SJSA1 (cell line): ENCODE measurements around the gene ARPC1A. TPM values are rescaled to one million over a fixed set of nuclear protein-coding genes. Genes with fewer than 3 reads are reported as not detected.
A peak's percentile ranks its signal among the peaks of the same experiment; 100 is the strongest.
"Not testable (repeated sequence)": the region's sequence is repeated elsewhere in the genome, so short reads cannot be mapped to it uniquely, and the experiment has no call there.

Experiments
- DNase-seq, 2 experiments: peaks; one replicate each; pipeline ENCODE4 v3.0.0-alpha.2; 2015 to 2020; ENCODE audit warnings: low spot score in 2 of 2, low read depth in 1 of 2
- H3K27ac ChIP-seq: fragments of 250-450 bp; sonication (Bioruptor Pico); 2 replicates; pipeline ENCODE4 v1.5.1; 2020; ENCODE audit warnings: mild to moderate bottlenecking, moderate library complexity
- H3K27me3 ChIP-seq: fragments of 250-450 bp; sonication (Bioruptor Pico); replicated peaks from 2 replicates; pipeline ENCODE4 v1.5.1; 2020; ENCODE audit warnings: mild to moderate bottlenecking, moderate library complexity
- H3K36me3 ChIP-seq: fragments of 250-450 bp; sonication (Bioruptor Pico); 2 replicates; pipeline ENCODE4 v1.5.1; 2020; ENCODE audit warnings: mild to moderate bottlenecking
- H3K4me1 ChIP-seq: fragments of 250-450 bp; sonication (Bioruptor Pico); replicated peaks from 2 replicates; pipeline ENCODE4 v1.6.1; 2021; ENCODE audit warnings: mild to moderate bottlenecking
- H3K4me3 ChIP-seq: fragments of 250-450 bp; sonication (Bioruptor Pico); 2 replicates; pipeline ENCODE4 v1.5.1; 2020; ENCODE audit warnings: mild to moderate bottlenecking
- H3K9me3 ChIP-seq: fragments of 250-450 bp; sonication (Bioruptor Pico); replicated peaks from 2 replicates; pipeline ENCODE4 v1.5.1; 2020; ENCODE audit warnings: mild to moderate bottlenecking
- total RNA-seq: library from RNA; depleted of rRNA; stranded (reverse); fragments of >200 nt; shearing (Covaris generic); gene quantifications from 2 replicates; pipeline ENCODE4 v1.2.3, GENCODE V29; 2014

The ARPC1A gene
- total RNA-seq, 1 experiment from 2014 or later, result 186 TPM

GRCh38 chr7:99331002-99331401, 5.3 kb downstream of the ARPC1A start:
- Histone ChIP-seq H3K36me3 (peaks cover 53% of the 10 kb centered on the region), H3K9me3 (no peaks in the 10 kb centered on the region), H3K27ac (peak overlapping the region; percentile 11; the same call in 1 of the 2 replicates), H3K27me3 (no peaks in the 10 kb centered on the region), H3K4me3 (no peak overlapping the region), H3K4me1 (peaks cover 17% of the 10 kb centered on the region)
- DNase-seq, result no peak

- Histone ChIP-seq H3K9me3 (no peaks in the 10 kb centered on the region), H3K36me3 (peaks cover 90% of the 10 kb centered on the region), H3K4me3 (no peak overlapping the region), H3K27ac (no peak overlapping the region), H3K27me3 (no peaks in the 10 kb centered on the region), H3K4me1 (peaks cover 8% of the 10 kb centered on the region; the same call in 1 of the 2 replicates)
- no peak for DNase-seq
These were observed 13.9 kb downstream of the ARPC1A start for GRCh38 chr7:99339595-99339994.

- Histone ChIP-seq H3K36me3 (peaks cover 84% of the 10 kb centered on the region), H3K27ac (no peak overlapping the region), H3K4me1 (peaks cover 8% of the 10 kb centered on the region; the same call in 1 of the 2 replicates), H3K4me3 (no peak overlapping the region), H3K9me3 (no peaks in the 10 kb centered on the region), H3K27me3 (no peaks in the 10 kb centered on the region)
- DNase-seq, result no peak
These were observed 15.0 kb downstream of the ARPC1A start for GRCh38 chr7:99340659-99341058.

GRCh38 chr7:99344061-99344647, 18.5 kb downstream of the ARPC1A start:
- Histone ChIP-seq H3K36me3 (peaks cover 91% of the 10 kb centered on the region), H3K27ac (no peak overlapping the region), H3K4me1 (peaks cover 8% of the 10 kb centered on the region; the same call in 1 of the 2 replicates), H3K27me3 (no peaks in the 10 kb centered on the region; the same call in 1 of the 2 replicates), H3K9me3 (no peaks in the 10 kb centered on the region), H3K4me3 (no peak overlapping the region)
- no peak for DNase-seq

GRCh38 chr7:99350641-99351040, 24.9 kb downstream of the ARPC1A start:
- not testable (repeated sequence) for H3K4me3 ChIP-seq, DNase-seq, H3K9me3 ChIP-seq, H3K27me3 ChIP-seq, H3K4me1 ChIP-seq, H3K27ac ChIP-seq
- peaks cover 95% of the 10 kb centered on the region for H3K36me3 ChIP-seq

GRCh38 chr7:99352247-99352646, 26.5 kb downstream of the ARPC1A start:
- DNase-seq, result no peak
- Histone ChIP-seq H3K36me3 (peaks cover 95% of the 10 kb centered on the region), H3K27me3 (no peaks in the 10 kb centered on the region; the same call in 1 of the 2 replicates), H3K27ac (no peak overlapping the region), H3K9me3 (no peaks in the 10 kb centered on the region), H3K4me1 (no peaks in the 10 kb centered on the region), H3K4me3 (no peak overlapping the region)

GRCh38 chr7:99355098-99355497, 29.4 kb downstream of the ARPC1A start:
- Histone ChIP-seq H3K9me3 (no peaks in the 10 kb centered on the region), H3K36me3 (peaks cover 95% of the 10 kb centered on the region), H3K27me3 (no peaks in the 10 kb centered on the region), H3K4me3 (no peak overlapping the region), H3K27ac (no peak overlapping the region), H3K4me1 (no peaks in the 10 kb centered on the region)
- DNase-seq, result no peak

GRCh38 chr7:99357701-99358490, 32.2 kb downstream of the ARPC1A start:
- no peak for DNase-seq
- Histone ChIP-seq H3K27me3 (no peaks in the 10 kb centered on the region), H3K4me1 (peaks cover 13% of the 10 kb centered on the region), H3K4me3 (no peak overlapping the region), H3K27ac (no peak overlapping the region), H3K36me3 (peaks cover 86% of the 10 kb centered on the region), H3K9me3 (no peaks in the 10 kb centered on the region)

GRCh38 chr7:99358521-99358920, 32.8 kb downstream of the ARPC1A start:
- H3K27me3 ChIP-seq, DNase-seq, H3K4me3 ChIP-seq, H3K9me3 ChIP-seq, H3K27ac ChIP-seq: not testable (repeated sequence)
- Histone ChIP-seq H3K4me1 (peaks cover 20% of the 10 kb centered on the region), H3K36me3 (peaks cover 84% of the 10 kb centered on the region)

- Histone ChIP-seq H3K36me3 (peaks cover 84% of the 10 kb centered on the region), H3K27me3 (no peaks in the 10 kb centered on the region), H3K9me3 (no peaks in the 10 kb centered on the region), H3K27ac (no peak overlapping the region), H3K4me3 (no peak overlapping the region), H3K4me1 (peaks cover 24% of the 10 kb centered on the region)
- DNase-seq, result no peak
These were observed 33.9 kb downstream of the ARPC1A start for GRCh38 chr7:99359465-99360154.

GRCh38 chr7:99362801-99363200, 37.1 kb downstream of the ARPC1A start:
- peaks cover 81% of the 10 kb centered on the region for H3K36me3 ChIP-seq
- H3K27ac ChIP-seq, result peak overlapping the region; percentile 79
- no peak overlapping the region for H3K4me3 ChIP-seq
- DNase-seq, result peak; percentile 84 to 86
- H3K27me3 ChIP-seq, result no peaks in the 10 kb centered on the region
- H3K4me1 ChIP-seq, result peaks cover 24% of the 10 kb centered on the region
- no peaks in the 10 kb centered on the region for H3K9me3 ChIP-seq

GRCh38 chr7:99363286-99363685, 37.6 kb downstream of the ARPC1A start:
- H3K9me3 ChIP-seq, result no peaks in the 10 kb centered on the region
- H3K36me3 ChIP-seq, result peaks cover 76% of the 10 kb centered on the region
- H3K27ac ChIP-seq, result peak overlapping the region; percentile 79
- DNase-seq, result no peak
- H3K4me1 ChIP-seq, result peaks cover 24% of the 10 kb centered on the region
- no peaks in the 10 kb centered on the region for H3K27me3 ChIP-seq
- H3K4me3 ChIP-seq, result no peak overlapping the region

GRCh38 chr7:99365318-99366141, 39.8 kb downstream of the ARPC1A start:
- no peak overlapping the region for H3K27ac ChIP-seq
- H3K9me3 ChIP-seq, result no peaks in the 10 kb centered on the region
- no peak for DNase-seq
- H3K4me3 ChIP-seq, result no peak overlapping the region
- no peaks in the 10 kb centered on the region for H3K27me3 ChIP-seq
- peaks cover 24% of the 10 kb centered on the region for H3K4me1 ChIP-seq
- peaks cover 57% of the 10 kb centered on the region for H3K36me3 ChIP-seq
